Immature natural killer cell (primary cell): Measurements from ENCODE around the gene FLVCR2. TPM values are rescaled to one million over a fixed set of nuclear protein-coding genes. Genes with fewer than 3 reads are reported as not detected.
A peak's percentile ranks its signal among the peaks of the same experiment; 100 is the strongest.

Experiments
- DNase-seq, 3 donors: peaks; one replicate each; pipeline ENCODE4 v3.0.0; 2022; ENCODE audit warnings: mixed read lengths in 1 of 3
- H3K27ac Mint-ChIP-seq, 6 donors: one replicate each; pipeline ENCODE4 v1.8.0; 2020; ENCODE audit warnings: mixed read lengths in 6 of 6, mild to moderate bottlenecking in 5 of 6, inconsistent platforms in 4 of 6, moderate library complexity in 3 of 6
- H3K27me3 Mint-ChIP-seq, 3 donors: one replicate each; pipeline ENCODE4 v1.8.0; 2020 to 2021; ENCODE audit warnings: low read depth in 3 of 3, mild to moderate bottlenecking in 3 of 3, mixed read lengths in 3 of 3, moderate library complexity in 3 of 3, inconsistent platforms in 1 of 3
- H3K36me3 Mint-ChIP-seq, 3 donors: one replicate each; pipeline ENCODE4 v1.8.0; 2020; ENCODE audit warnings: mixed read lengths in 3 of 3, inconsistent platforms in 2 of 3, mild to moderate bottlenecking in 2 of 3
- H3K4me1 Mint-ChIP-seq, 2 donors: one replicate each; pipeline ENCODE4 v1.8.0; 2020; ENCODE audit warnings: inconsistent platforms in 2 of 2, mild to moderate bottlenecking in 2 of 2, mixed read lengths in 2 of 2, moderate library complexity in 1 of 2
- H3K4me3 Mint-ChIP-seq, 5 donors: one replicate each; pipeline ENCODE4 v1.8.0; 2020; ENCODE audit warnings: mild to moderate bottlenecking in 5 of 5, mixed read lengths in 5 of 5, inconsistent platforms in 3 of 5, moderate library complexity in 3 of 5
- H3K9me3 Mint-ChIP-seq, 6 donors: one replicate each; pipeline ENCODE4 v1.8.0; 2020; ENCODE audit warnings: mild to moderate bottlenecking in 6 of 6, mixed read lengths in 6 of 6, inconsistent platforms in 4 of 6, moderate library complexity in 3 of 6
- polyA plus RNA-seq, 3 donors: library from polyadenylated mRNA; unstranded; fragments of 300-500 nt; fragmentation: Illumina TruSeq; gene quantifications; one replicate each; pipeline ENCODE4 v1.2.3, GENCODE V29; 2021

Gene FLVCR2
- polyA plus RNA-seq, 3 donors from 2014 or later: 0.24 to 1.4 TPM; not detected in 1

- Mint-ChIP-seq H3K27ac (no peak overlapping the region), H3K36me3 (peaks cover 0 to 11% (median 6%) of the 10 kb centered on the region in 3 donors), H3K4me3 (no peak overlapping the region), H3K4me1 (no peaks in the 10 kb centered on the region), H3K9me3 (no peaks in the 10 kb centered on the region), H3K27me3 (no peaks in the 10 kb centered on the region)
- no peak for DNase-seq
These were observed 56.4 kb downstream of the FLVCR2 start for GRCh38 chr14:75634848-75635247.

- Mint-ChIP-seq H3K9me3 (no peaks in the 10 kb centered on the region), H3K27ac (no peak overlapping the region), H3K4me1 (no peaks in the 10 kb centered on the region)
These were observed 57.8 kb downstream of the FLVCR2 start for GRCh38 chr14:75636100-75636692.

GRCh38 chr14:75640876-75641275 lies 62.5 kb downstream of the FLVCR2 start:
- Mint-ChIP-seq H3K36me3 (peaks cover 0 to 17% (median 15%) of the 10 kb centered on the region in 3 donors), H3K4me1 (no peaks in the 10 kb centered on the region), H3K27me3 (no peaks in the 10 kb centered on the region), H3K4me3 (no peak overlapping the region), H3K27ac (no peak overlapping the region), H3K9me3 (no peaks in the 10 kb centered on the region)
- DNase-seq: no peak

More at GRCh38 chr14:75636100-75636692, 57.8 kb downstream of the FLVCR2 start:
- H3K4me3 Mint-ChIP-seq: no peak overlapping the region
- no peak for DNase-seq
- H3K27me3 Mint-ChIP-seq: no peaks in the 10 kb centered on the region
- peaks cover 0 to 14% (median 6%) of the 10 kb centered on the region in 3 donors for H3K36me3 Mint-ChIP-seq

GRCh38 chr14:75643985-75644384 lies 65.6 kb downstream of the FLVCR2 start:
- H3K4me3 Mint-ChIP-seq: no peak overlapping the region
- H3K36me3 Mint-ChIP-seq: peaks cover 3 to 25% (median 20%) of the 10 kb centered on the region in 3 donors
- no peaks in the 10 kb centered on the region for H3K4me1 Mint-ChIP-seq
- peaks cover 0 to 3% (median 0%) of the 10 kb centered on the region in 3 donors for H3K27me3 Mint-ChIP-seq
- DNase-seq: no peak
- no peaks in the 10 kb centered on the region for H3K9me3 Mint-ChIP-seq
- H3K27ac Mint-ChIP-seq: no peak overlapping the region

- Mint-ChIP-seq H3K4me1 (no peaks in the 10 kb centered on the region), H3K9me3 (no peaks in the 10 kb centered on the region), H3K4me3 (no peak overlapping the region), H3K36me3 (peaks cover 12 to 33% (median 25%) of the 10 kb centered on the region in 3 donors), H3K27ac (no peak overlapping the region), H3K27me3 (peaks cover 0 to 3% (median 0%) of the 10 kb centered on the region in 3 donors)
- DNase-seq: no peak
These were observed 66.6 kb downstream of the FLVCR2 start for GRCh38 chr14:75645056-75645455.

GRCh38 chr14:75646762-75647161 lies 68.3 kb downstream of the FLVCR2 start:
- no peaks in the 10 kb centered on the region for H3K9me3 Mint-ChIP-seq
- no peaks in the 10 kb centered on the region for H3K4me1 Mint-ChIP-seq
- H3K27ac Mint-ChIP-seq: no peak overlapping the region
- peaks cover 24 to 42% (median 35%) of the 10 kb centered on the region in 3 donors for H3K36me3 Mint-ChIP-seq
- H3K27me3 Mint-ChIP-seq: peaks cover 0 to 3% (median 2%) of the 10 kb centered on the region in 3 donors
- no peak overlapping the region for H3K4me3 Mint-ChIP-seq
- no peak for DNase-seq

GRCh38 chr14:75647640-75648039 lies 69.2 kb downstream of the FLVCR2 start:
- Mint-ChIP-seq H3K4me1 (no peaks in the 10 kb centered on the region), H3K36me3 (peaks cover 25 to 43% (median 35%) of the 10 kb centered on the region in 3 donors), H3K27ac (peak overlapping the region in 2 of 6 donors; percentile 3 to 57), H3K27me3 (peaks cover 0 to 3% (median 2%) of the 10 kb centered on the region in 3 donors), H3K4me3 (no peak overlapping the region), H3K9me3 (no peaks in the 10 kb centered on the region)
- DNase-seq: no peak

GRCh38 chr14:75648066-75648838 lies 69.8 kb downstream of the FLVCR2 start:
- Mint-ChIP-seq H3K9me3 (no peaks in the 10 kb centered on the region), H3K4me1 (no peaks in the 10 kb centered on the region), H3K27ac (peak overlapping the region in 1 of 6 donors; percentile 57), H3K4me3 (no peak overlapping the region), H3K27me3 (peaks cover 0 to 3% (median 2%) of the 10 kb centered on the region in 3 donors), H3K36me3 (peaks cover 25 to 47% (median 35%) of the 10 kb centered on the region in 3 donors)
- DNase-seq: no peak

GRCh38 chr14:75649337-75649736 lies 70.9 kb downstream of the FLVCR2 start:
- Mint-ChIP-seq H3K9me3 (no peaks in the 10 kb centered on the region), H3K27ac (no peak overlapping the region), H3K27me3 (peaks cover 0 to 3% (median 2%) of the 10 kb centered on the region in 3 donors), H3K4me1 (no peaks in the 10 kb centered on the region), H3K4me3 (no peak overlapping the region), H3K36me3 (peaks cover 27 to 49% (median 35%) of the 10 kb centered on the region in 3 donors)
- DNase-seq: no peak

GRCh38 chr14:75649773-75650172 lies 71.4 kb downstream of the FLVCR2 start:
- no peaks in the 10 kb centered on the region for H3K4me1 Mint-ChIP-seq
- H3K36me3 Mint-ChIP-seq: peaks cover 27 to 47% (median 35%) of the 10 kb centered on the region in 3 donors
- H3K4me3 Mint-ChIP-seq: no peak overlapping the region
- H3K9me3 Mint-ChIP-seq: no peaks in the 10 kb centered on the region
- peaks cover 0 to 3% (median 2%) of the 10 kb centered on the region in 3 donors for H3K27me3 Mint-ChIP-seq
- DNase-seq: no peak
- H3K27ac Mint-ChIP-seq: peak overlapping the region in 1 of 6 donors; percentile 64

GRCh38 chr14:75650253-75651058 lies 72.0 kb downstream of the FLVCR2 start:
- peaks cover 27 to 45% (median 35%) of the 10 kb centered on the region in 3 donors for H3K36me3 Mint-ChIP-seq
- H3K4me1 Mint-ChIP-seq: no peaks in the 10 kb centered on the region
- no peak for DNase-seq
- H3K27ac Mint-ChIP-seq: peak overlapping the region in 1 of 6 donors; percentile 36
- peaks cover 0 to 3% (median 2%) of the 10 kb centered on the region in 3 donors for H3K27me3 Mint-ChIP-seq
- H3K9me3 Mint-ChIP-seq: no peaks in the 10 kb centered on the region
- no peak overlapping the region for H3K4me3 Mint-ChIP-seq

GRCh38 chr14:75653563-75653962 lies 75.1 kb downstream of the FLVCR2 start:
- Mint-ChIP-seq H3K4me3 (no peak overlapping the region), H3K36me3 (peaks cover 24 to 40% (median 31%) of the 10 kb centered on the region in 3 donors), H3K27ac (no peak overlapping the region), H3K4me1 (peaks cover 0 to 4% of the 10 kb centered on the region in 2 donors), H3K27me3 (peaks cover 0 to 2% (median 0%) of the 10 kb centered on the region in 3 donors), H3K9me3 (no peaks in the 10 kb centered on the region)
- no peak for DNase-seq

GRCh38 chr14:75654127-75654732 lies 75.8 kb downstream of the FLVCR2 start:
- peaks cover 0 to 2% (median 0%) of the 10 kb centered on the region in 3 donors for H3K27me3 Mint-ChIP-seq
- no peaks in the 10 kb centered on the region for H3K9me3 Mint-ChIP-seq
- H3K4me3 Mint-ChIP-seq: no peak overlapping the region
- peak; percentile 65 to 72 (median 67) for DNase-seq
- peak overlapping the region in 1 of 6 donors; percentile 17 for H3K27ac Mint-ChIP-seq
- peaks cover 0 to 7% of the 10 kb centered on the region in 2 donors for H3K4me1 Mint-ChIP-seq
- H3K36me3 Mint-ChIP-seq: peaks cover 23 to 36% (median 28%) of the 10 kb centered on the region in 3 donors
